Heart right ventricle (tissue), 16 donors: ENCODE measurements around the gene STX7. TPM values are rescaled to one million over a fixed set of nuclear protein-coding genes. Genes with fewer than 3 reads are reported as not detected.

Source experiments
- ATAC-seq, 8 donors: fragments of 200-7000 bp; cut with Tn5 transposase; one replicate each; pipeline ENCODE4 v1.9.1; 2020; ENCODE audit warnings: mild to moderate bottlenecking in 8 of 8, moderate library complexity in 8 of 8, moderate number of reproducible peaks in 1 of 8
- DNase-seq, 2 donors: peaks; one replicate each; pipeline ENCODE4 v3.0.0-alpha.2; 2020
- H3K27ac ChIP-seq, 10 donors: fragments of 200-600 bp; sonication (generic) in 2 of 10; one replicate each; pipeline versions ENCODE4 v1.5.0 to v1.8.0; 2020 to 2022; ENCODE audit warnings: mild to moderate bottlenecking in 3 of 10
- H3K27me3 ChIP-seq, 7 donors: fragments of 200-600 bp; one replicate each; pipeline ENCODE4 v1.8.0; 2021 to 2022; ENCODE audit warnings: mild to moderate bottlenecking in 2 of 7
- H3K36me3 ChIP-seq, 9 donors: fragments of 200-600 bp; sonication (generic) in 1 of 9; one replicate each; pipeline versions ENCODE4 v1.5.0 to v1.8.0; 2020 to 2022; ENCODE audit warnings: mild to moderate bottlenecking in 2 of 9
- H3K4me1 ChIP-seq, 9 donors: fragments of 200-600 bp; sonication (generic) in 1 of 9; one replicate each; pipeline versions ENCODE4 v1.5.0 to v1.8.0; 2020 to 2022; ENCODE audit warnings: mild to moderate bottlenecking in 4 of 9
- H3K4me3 ChIP-seq, 10 donors: fragments of 200-600 bp; sonication (generic) in 2 of 10; one replicate each; pipeline versions ENCODE4 v1.5.0 to v1.8.0; 2020 to 2022; ENCODE audit warnings: mild to moderate bottlenecking in 7 of 10, moderate library complexity in 2 of 10
- H3K9me3 ChIP-seq, 11 donors: fragments of 200-600 bp in 10 of 11; sonication (generic) in 2 of 11; one replicate each; pipeline versions ENCODE4 v1.5.0 to v1.8.0; 2013 to 2022; ENCODE audit warnings: mild to moderate bottlenecking in 2 of 11, control low read depth in 1 of 11, moderate library complexity in 1 of 11
- WGBS, 2 donors: extraction: QIAGEN DNeasy Blood & Tissue Kit; methylation state at CpG; one replicate each; pipeline ENCODE4 v1.1.7; 2013; ENCODE audit warnings: inconsistent platforms in 1 of 2; 5-methylcytosine and 5-hydroxymethylcytosine counted together
- intact Hi-C, 10 donors: fragments of 100-400 bp; cut with DNase I; formaldehyde crosslinking; loops; one replicate each; pipeline versions ENCODE4 v1.11.1 to v1.14.2; 2022
- polyA plus RNA-seq, 2 donors: library from polyadenylated mRNA; stranded (reverse); fragments of 200-250 nt; gene quantifications; one replicate each; pipeline ENCODE4 v1.2.3, GENCODE V29; 2013
- total RNA-seq, 10 donors: library from RNA; stranded (reverse); fragmentation: NEBNext Ultra II Directional in 3 of 10; extraction: Animal tissue kit (Norgen Biotek cat#: 25700) in 3 of 10; gene quantifications; one replicate each; pipeline versions ENCODE4 v1.2.1 to v1.2.4, GENCODE V29; 2021 to 2023
- TF ChIP-seq, protein P1 (sequence below), 9 donors: fragments of 200-600 bp; sonication (generic) in 2 of 9; IDR thresholded peaks; one replicate each; pipeline versions ENCODE4 v1.5.0 to v1.8.0; 2021 to 2022; ENCODE audit warnings: antibody characterized with exemption in 9 of 9, mild to moderate bottlenecking in 5 of 9, moderate library complexity in 1 of 9
- donor health status: Arrhythmogenic right ventricular cardiomyopathy.
- donor health status: ischemic (EF 13 %, LVEDD 7.1; RV severe dilation, severe dysfunction).
- donor health status: healthy with polysubstance abuse.
- donor health status: DM: no; HTN: yes; CAD: no.
- donor health status: DM: no; HTN: no; CAD: no.
- donor health status: ischemic (EF 25% LVEDD 6.9; RV normal size, moderate dysfunction).
- donor health status: ischemic (EF 25% LVEDD 5.7; RV mildly dilated, moderate dysfunction).
- donor health status: healthy.
- donor health status: DM: yes; HTN: yes; CAD: no.
- donor health status: Ischemic cardiomyopathy.
- donor health status: ischemic (EF 35%, LVEDD 5.7; RV mildly dilated, moderate dysfunction).
- donor health status: nonischemic (EF 11% LVEDD 7.7; RV severe dilation, severe dysfunction).
- donor health status: DM: yes; HTN: yes; CAD: no.
- donor health status: PGD.
- donor health status: ischemic (EF 29% LVEDD 5.4; RV normal size, mild dysfunction).
- donor health status: nonischemic (EF 23%, LVEDD 6.1; RV moderate dilation, normal function).

Gene STX7
- total and polyA plus RNA-seq, 12 donors = 6.4 to 71.4 (median 59.3) TPM

DNA sequence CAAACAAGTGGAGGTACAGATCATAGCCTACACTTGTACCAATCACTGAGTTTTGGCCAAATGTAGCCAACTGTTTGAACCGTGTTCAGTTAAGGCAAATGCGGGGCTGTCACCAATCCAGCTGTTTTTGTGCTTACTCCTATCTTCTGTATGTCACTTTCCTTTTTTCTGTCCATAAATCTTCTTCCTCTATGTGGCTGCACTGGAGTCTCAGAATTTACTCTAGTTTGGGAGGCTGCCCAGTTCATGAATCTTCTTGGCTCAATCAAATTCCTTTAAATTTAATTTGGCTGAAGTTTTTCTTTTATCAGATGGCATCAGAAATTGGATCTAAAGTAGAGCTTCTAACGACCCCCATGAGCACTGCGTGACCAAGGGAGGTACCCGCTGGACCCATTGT lies 11.7 kb upstream of the STX7 start:
- no peak for ATAC-seq
- H3K4me3 ChIP-seq = no peak overlapping the region
- no peaks in the 10 kb centered on the region for H3K36me3 ChIP-seq
- peaks cover 0 to 16% (median 11%) of the 10 kb centered on the region in 7 donors for H3K27me3 ChIP-seq
- WGBS, 2 donors = 85 to 94% methylated on average over 5 of the region's 5 CpGs
- H3K9me3 ChIP-seq = no peaks in the 10 kb centered on the region
- H3K27ac ChIP-seq = no peak overlapping the region
- DNase-seq = no peak
- H3K4me1 ChIP-seq = no peaks in the 10 kb centered on the region
- intact Hi-C loops = loop anchor here in 3 of 10 donors (5.0 to 10.0 kb wide), 3 partner anchors 243 to 270 kb away; partner anchors contain the start of gene SLC18B1 (in 1 of the 3)
- TF ChIP-seq, protein P1, sequence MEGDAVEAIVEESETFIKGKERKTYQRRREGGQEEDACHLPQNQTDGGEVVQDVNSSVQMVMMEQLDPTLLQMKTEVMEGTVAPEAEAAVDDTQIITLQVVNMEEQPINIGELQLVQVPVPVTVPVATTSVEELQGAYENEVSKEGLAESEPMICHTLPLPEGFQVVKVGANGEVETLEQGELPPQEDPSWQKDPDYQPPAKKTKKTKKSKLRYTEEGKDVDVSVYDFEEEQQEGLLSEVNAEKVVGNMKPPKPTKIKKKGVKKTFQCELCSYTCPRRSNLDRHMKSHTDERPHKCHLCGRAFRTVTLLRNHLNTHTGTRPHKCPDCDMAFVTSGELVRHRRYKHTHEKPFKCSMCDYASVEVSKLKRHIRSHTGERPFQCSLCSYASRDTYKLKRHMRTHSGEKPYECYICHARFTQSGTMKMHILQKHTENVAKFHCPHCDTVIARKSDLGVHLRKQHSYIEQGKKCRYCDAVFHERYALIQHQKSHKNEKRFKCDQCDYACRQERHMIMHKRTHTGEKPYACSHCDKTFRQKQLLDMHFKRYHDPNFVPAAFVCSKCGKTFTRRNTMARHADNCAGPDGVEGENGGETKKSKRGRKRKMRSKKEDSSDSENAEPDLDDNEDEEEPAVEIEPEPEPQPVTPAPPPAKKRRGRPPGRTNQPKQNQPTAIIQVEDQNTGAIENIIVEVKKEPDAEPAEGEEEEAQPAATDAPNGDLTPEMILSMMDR (IDR thresholded peaks at IDR 0.05) = no peak

DNA sequence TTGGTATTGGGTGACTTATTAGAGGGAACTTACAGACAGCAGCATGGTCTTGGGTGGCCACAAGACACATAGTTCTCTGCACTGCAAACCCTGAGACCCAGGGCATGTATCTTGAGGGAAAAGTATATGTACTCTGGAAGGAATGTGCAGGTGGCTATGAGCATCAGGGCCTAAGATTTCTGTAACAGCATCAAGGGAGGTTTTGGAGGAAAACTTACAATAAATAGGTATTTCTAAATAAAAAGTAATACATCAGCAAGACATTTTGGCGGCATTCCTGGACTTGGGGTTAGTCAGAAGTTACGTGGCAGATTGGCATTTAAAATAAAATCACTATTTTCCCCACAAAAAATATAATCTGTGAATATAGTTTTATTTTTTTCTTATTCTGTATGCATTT lies 8.0 kb upstream of the STX7 start:
- Histone ChIP-seq H3K27ac (no peak overlapping the region), H3K4me1 (no peaks in the 10 kb centered on the region), H3K36me3 (no peaks in the 10 kb centered on the region), H3K9me3 (no peaks in the 10 kb centered on the region), H3K27me3 (peaks cover 0 to 5% (median 0%) of the 10 kb centered on the region in 7 donors), H3K4me3 (no peak overlapping the region)
- intact Hi-C loops = loop anchor here in 1 of 10 donors (10.0 kb wide), 1 partner anchor 274 kb away; the partner anchor contains the start of gene SLC18B1
- DNase-seq (no peak), ATAC-seq (no peak)
- 48% methylated on average over 2 of the region's 2 CpGs for WGBS, 2 donors
- TF ChIP-seq, protein P1 (IDR thresholded peaks at IDR 0.05) = no peak

DNA sequence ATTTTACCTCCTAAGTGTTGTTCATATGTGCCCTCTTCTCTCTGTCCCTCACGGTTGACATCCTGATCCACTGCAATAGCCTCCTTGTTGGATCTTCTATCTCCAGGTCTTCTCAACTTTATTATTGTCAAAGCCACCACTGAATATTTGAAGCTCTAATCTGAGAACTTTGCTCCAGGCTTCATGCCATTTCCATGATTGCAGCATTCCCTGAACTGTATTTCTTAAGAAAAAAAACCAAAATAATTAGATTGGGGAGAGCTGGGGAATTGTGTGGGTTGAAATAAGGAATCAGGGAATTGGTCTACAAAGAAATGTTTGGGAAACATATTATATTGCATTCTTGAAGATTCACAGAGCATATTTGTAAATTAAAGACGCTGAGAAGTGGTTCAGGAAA lies 2.5 kb upstream of the STX7 start:
- TF ChIP-seq, protein P1 (IDR thresholded peaks at IDR 0.05) = no peak
- H3K27me3 ChIP-seq = no peaks in the 10 kb centered on the region
- H3K36me3 ChIP-seq = no peaks in the 10 kb centered on the region
- intact Hi-C loops = loop anchor here in 2 of 10 donors (10.0 kb wide), 1 partner anchor 279 kb away; the partner anchor contains the start of gene SLC18B1 (in 2 of the 2)
- ATAC-seq (no peak), DNase-seq (no peak)
- 52 to 63% methylated on average over 2 of the region's 2 CpGs for WGBS, 2 donors
- H3K4me3 ChIP-seq = no peak overlapping the region
- no peak overlapping the region for H3K27ac ChIP-seq
- H3K9me3 ChIP-seq = no peaks in the 10 kb centered on the region
- H3K4me1 ChIP-seq = peaks cover 0 to 44% (median 23%) of the 10 kb centered on the region in 9 donors

DNA sequence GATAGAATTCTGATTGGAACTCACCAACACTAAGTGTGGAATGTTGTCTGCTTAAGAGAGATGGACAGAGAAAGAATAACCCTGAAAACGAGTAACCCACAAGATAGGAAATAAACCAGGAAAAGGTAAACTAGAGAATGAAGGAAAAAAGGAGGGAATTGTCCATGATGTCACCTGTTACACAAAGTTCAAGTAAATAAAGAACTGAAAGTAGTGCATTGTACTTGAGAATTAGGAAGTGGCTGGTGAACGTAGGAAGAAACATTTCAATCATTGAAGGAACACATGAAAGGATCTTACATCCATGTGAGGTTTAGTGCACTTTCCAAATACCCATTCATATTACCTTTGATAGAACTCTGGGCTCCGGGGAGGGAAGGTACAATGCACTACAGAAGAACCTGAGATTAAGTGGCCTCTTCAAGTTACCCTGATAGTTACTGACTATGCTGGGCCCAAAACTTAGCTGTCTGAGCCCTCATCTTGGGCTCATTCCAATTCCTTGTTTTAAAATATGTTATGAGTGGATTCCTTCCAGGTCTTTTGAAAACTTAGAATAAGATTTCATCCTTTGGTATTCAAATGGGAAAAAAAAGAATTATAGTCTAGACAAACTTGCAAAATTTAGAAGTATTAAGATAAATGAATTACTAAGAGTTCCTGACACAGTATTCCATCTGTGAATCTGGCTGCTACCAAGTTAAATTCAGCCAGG lies 1.1 kb upstream of the STX7 start:
- peak overlapping the region in 5 of 10 donors; percentile 80 to 95 (median 88) for H3K27ac ChIP-seq
- intact Hi-C loops = loop anchor here in 3 of 10 donors (5.0 to 10.0 kb wide), 2 partner anchors 281 to 298 kb away; partner anchors contain the start of genes SLC18B1 (in 2 of the 3) and RPS12 (in 1 of the 3)

More for the DNA sequence above, 1.1 kb upstream of the STX7 start:
- Histone ChIP-seq H3K4me1 (peaks cover 0 to 51% (median 27%) of the 10 kb centered on the region in 9 donors), H3K9me3 (no peaks in the 10 kb centered on the region), H3K4me3 (peak overlapping the region in 6 of 10 donors; percentile 53 to 84 (median 76)), H3K27me3 (no peaks in the 10 kb centered on the region), H3K36me3 (no peaks in the 10 kb centered on the region)
- 47 to 49% methylated on average over 3 of the region's 3 CpGs for WGBS, 2 donors
- DNase-seq (no peak), ATAC-seq (no peak)
- TF ChIP-seq, protein P1 (IDR thresholded peaks at IDR 0.05) = no peak
